Hematopoietic multipotent progenitor cell treated with erythropoietin and hydrocortisone succinate and interleukin-3 and kit ligand, for 6 days (in vitro differentiated cells): Measurements from ENCODE around the gene EXOSC2.
A peak's percentile ranks its signal among the peaks of the same experiment; 100 is the strongest.

Source experiments
- DNase-seq: peaks from one replicate; pipeline ENCODE4 v3.0.0-alpha.2; 2015

The EXOSC2 gene, protein sequence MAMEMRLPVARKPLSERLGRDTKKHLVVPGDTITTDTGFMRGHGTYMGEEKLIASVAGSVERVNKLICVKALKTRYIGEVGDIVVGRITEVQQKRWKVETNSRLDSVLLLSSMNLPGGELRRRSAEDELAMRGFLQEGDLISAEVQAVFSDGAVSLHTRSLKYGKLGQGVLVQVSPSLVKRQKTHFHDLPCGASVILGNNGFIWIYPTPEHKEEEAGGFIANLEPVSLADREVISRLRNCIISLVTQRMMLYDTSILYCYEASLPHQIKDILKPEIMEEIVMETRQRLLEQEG

DNA sequence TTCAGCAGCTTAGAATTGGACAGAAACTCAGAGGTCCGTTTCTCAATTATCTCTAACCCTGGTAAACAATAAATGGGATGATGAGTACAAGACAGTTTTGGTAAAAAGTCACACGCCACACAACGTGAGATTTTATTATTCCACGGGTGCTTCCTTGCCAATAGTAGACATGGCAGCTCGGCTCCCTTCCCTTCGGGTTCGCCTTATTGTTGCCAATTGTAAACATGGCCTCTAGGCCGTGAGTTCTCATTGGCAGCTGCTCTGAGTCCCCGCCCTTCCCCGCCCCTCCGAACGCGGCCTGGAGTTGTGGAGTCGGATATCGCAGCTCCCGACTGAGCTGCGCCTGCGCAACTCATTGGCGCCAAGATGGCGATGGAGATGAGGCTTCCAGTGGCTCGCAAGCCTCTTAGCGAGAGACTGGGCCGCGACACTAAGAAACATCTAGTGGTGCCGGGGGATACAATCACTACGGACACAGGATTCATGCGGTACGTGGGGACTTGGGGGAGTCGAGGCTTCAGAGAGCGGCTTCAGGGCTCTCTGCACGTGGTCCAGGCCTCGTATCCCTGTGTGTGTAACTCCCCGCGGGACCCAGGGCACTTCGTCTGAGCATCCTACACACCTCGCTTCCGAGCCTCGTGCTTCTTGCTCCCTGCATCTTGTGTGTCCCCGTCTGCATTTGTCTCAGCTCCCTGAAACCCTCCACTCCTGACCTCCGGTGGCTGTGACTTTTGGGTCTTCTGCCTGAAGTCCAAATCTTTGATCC is at the start of gene EXOSC2:
TSS of gene EXOSC2 (plus strand) at position 355 of the 766 bp plus-strand sequence. CDS start at position 367, 12 bp downstream.
- DNase-seq: peak; percentile 99

DNA sequence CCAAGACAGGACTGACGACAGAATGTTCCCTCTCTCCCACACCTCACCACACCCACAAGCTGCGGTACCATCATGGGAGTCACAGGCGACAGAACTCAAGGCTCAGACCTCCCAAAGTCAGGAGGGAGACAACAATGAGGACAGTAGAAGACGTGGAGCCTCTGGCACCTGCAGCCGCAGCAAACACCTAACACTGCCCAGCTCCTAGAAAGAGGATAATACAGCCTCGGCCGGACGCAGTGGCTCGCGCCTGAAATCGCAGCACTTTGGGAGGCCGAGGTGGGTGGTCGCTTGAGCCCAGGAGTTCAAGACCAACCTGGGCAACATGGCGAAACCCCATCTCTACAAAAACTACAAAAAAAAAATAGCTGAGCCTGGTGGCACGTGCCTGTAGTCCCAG is 42.4 kb upstream of the EXOSC2 start:
- DNase-seq: no peak

DNA sequence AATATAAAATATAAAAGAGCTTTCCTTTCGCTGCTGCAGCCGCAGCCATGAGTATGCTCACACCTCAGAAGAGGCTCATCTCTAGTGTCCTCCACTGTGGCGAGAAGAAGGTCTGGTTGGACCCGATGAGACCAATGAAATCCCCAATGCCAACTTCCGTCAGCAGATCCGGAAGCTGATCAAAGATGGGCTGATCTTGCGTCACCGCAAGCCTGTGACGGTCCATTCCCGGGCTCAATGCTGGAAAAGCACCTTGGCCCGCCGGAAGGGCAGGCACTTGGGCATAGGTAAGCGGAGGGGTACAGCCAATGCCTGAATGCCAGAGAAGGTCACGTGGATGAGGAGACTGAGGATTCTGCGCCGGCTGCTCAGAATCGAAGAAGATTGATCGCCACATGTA is 41.8 kb upstream of the EXOSC2 start:
- DNase-seq: no peak

DNA sequence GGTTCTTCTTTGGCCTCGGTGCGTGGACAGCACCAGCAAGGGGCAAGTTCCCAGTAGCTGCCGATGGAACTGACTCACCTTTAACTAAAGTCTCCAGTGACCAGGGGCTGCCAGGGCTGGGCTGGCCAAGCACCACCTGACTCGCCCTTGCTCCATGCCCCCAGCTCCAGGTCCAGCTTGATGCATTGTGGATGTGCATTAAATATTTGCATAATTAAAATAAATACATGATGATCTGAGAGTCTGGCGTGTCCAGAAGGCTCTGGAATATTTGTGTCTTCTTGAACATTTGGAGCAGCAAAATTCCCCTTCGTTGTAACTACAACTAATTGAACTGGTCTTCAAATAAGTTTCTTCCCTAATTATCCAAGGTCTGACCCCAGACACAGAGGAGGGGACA is 38.7 kb upstream of the EXOSC2 start:
- no peak for DNase-seq

DNA sequence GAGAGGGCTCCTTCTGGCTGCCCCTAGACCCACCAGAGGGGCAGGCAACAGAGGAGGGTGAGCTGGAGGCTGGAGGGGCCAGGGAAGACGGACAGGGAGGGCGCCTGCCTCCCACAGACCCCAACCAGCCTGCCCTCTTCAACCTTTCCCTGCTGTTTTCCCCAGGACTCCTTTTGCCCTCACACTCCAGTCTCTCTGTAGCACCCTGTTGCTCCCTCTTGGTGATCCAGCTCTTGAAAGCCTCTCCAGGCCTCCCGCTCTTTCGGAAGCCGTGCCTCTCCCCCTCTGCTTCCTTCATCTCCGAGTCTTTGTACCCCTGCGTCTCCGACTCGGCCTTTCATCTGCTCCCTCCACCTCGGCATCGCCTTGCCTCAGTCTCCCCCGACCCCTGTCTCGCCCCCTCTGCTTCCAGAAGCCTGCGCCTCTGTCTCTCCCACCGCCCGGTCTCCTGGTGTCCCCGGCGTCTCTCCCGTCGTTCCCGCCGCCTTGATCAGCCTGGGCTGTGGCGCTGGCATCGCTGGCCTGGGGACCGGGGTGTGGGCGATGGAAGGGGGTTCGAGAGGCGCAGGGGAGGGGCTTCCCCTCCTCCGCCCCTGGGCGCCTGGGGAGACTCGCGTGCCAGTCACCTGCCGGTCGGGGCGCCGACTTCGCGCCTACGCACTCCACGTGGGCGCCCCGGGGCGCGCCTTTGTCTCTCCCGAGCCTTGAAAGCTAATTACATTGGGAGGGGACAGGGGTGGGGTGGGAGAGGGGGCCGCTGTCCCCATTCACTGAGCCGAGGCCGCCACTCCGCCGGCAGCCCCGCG is 34.5 kb upstream of the EXOSC2 start:
- no peak for DNase-seq

DNA sequence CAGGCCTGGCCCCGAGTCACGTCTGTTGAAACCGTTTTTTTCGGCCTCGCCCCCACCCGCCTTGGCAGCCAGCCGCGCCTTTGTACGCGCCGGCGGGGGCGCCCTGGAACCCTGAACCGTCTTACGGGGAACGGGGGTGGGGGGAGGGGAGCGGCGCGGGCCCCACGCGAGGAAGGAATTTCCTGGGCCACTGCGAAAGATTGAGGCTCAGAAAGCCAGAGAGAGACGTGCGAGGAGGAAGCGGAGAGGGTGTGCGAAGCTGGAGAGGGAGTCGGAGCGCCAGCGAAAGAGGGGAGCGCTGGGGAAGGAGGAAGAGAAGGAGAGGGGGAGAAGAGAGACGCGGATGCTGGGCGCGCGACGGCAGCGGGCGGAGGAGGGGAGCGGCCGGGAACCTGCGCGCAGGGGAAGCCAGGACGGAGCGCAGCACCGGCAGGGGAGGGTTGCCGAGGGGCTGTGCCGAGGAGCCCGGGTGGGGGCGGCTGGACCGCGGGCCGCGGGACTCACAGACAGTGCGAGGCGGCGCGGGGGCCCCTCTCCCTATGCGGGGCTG is 33.8 kb upstream of the EXOSC2 start:
- DNase-seq: no peak

DNA sequence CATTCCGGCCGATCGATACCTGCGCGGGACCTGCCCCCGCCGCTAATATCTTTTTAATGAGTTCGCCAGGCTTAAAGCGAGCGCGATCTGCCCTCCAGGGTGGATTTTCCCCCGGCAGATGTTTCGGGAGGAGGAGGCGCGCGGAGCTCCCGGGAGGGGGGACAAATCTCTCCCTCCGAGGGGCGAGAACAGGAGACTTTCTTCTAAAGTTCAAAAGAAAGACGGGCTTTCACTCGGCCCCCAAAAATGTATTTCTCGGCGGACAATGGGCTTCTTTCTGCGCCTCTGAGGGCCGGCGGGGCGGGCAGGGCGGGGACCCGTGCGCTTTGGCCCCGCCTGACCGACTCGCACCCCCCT is 33.3 kb upstream of the EXOSC2 start:
- DNase-seq: no peak

DNA sequence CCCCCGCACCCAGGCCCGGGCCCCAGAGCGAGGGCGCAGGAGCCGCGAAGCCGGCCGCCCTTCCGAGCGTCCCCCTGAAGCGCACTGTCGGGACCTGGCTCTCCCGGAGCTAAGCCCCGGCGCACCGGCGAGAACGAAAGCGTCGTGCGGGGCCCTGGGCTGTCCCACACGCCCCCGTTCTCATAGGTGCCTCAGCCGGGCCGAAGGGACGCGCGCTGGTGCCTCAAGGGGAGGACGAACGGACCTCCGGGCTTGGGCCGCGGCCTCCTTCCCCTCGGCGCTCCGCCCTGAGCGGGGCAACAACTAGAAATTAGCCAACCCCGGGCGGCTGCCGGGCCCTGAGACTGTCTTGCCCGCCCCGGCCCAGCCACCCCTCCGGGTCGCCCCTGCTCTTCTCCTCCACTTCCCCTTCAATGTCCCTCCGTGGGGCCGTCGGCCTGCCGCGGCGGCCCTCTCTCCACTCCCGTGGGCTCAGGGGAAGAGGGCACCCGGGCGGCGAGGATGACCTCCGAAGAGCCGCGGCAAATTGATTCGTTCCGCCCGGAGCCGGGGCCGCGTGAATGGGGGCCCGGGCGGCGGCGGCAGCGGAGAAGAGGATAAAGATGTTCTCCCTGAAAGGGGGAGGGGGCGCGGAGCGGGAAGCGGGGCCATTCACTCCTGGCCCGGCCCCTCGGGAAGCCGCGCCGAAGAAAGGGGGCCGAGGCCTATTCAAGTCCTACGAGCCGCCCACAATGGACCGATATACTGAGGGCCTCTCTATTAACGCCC is 32.7 kb upstream of the EXOSC2 start:
- no peak for DNase-seq

DNA sequence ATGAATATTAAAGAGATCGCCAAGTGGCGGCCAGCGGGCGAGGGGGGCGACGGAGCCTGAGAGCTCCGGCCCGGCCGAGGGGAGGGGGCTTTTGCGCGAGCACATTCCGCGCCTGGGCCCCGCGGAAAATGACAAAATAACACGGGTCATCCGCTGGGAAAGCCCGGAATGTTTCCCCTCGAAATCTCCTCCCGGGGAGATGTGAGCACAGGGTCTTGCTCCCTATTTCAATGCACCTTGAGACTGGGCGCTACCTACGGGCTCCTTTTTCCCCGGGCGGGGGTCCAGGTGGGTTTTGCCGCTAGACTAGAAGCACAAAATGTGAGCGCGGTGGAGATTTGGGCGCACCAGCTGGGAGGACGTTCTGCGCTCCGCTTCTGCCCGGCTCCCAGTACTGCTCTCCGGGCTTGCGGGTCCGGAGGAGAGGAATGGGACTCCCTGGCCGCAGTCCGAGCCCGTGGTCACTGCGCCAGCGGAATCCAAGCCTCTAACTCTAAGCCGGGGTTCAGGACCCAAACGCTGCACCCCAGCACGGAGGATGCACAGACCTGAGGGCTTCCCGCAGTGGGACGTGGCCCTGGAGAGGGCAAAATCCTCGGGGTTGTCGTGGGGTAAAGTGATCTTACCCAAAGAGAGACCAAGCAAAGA is 32.0 kb upstream of the EXOSC2 start:
- DNase-seq: no peak

DNA sequence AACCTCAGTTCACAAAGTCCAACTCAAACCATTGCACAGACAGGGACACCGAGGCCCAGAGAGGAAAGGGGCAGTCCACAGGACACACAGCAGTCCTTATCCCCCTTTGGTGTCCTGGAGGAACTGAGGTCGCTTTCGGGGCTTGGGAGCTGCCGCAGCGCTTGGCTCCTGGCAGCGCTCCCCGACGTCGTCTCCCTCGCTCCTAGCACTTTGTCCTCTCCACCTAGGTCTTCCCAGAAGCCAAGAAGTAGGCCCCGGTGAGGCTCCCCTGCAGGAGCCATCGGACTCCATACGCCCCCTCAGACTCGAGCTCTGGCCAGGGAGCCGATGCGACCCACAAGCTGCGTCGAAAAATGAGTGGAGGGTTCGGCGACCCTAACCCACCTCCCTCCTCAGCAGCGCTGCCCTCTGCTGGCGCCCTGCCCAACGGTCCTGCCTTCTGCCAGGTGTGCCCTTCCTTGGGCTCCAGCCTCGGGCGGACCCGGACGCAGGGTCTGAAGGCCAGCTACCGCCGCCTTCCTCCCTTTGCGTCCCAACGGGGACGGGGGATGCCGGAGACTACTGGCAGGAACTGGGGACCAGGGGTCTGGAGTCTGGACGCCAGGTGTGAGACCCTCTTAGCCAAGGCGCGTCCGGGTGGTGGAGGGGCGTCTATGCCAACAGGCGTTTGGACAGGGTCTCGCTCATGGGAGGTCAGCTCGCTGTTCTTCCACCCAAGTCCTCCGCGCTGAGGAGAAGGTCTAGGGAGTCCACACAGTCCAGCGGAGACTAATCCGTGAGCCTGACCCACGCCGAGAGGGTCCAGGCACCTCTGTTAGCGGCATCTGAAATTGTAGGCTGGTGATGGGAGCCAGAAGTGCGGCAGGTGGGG is 31.2 kb upstream of the EXOSC2 start:
- DNase-seq: no peak

DNA sequence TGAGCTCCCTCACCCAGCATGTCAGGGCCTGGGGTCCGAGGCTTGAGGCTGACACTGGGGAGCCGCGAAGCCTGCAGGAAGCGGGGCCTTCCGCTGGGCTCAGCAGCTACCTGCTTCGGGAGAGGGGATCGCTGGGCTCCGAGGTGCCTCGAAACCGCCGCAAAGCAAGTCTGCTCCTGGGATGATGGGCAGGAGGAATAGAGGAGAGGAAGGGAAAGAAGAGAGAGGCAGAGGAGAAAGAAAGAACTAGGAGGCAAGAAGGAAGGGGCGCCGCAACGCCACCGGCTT is 30.7 kb upstream of the EXOSC2 start:
- DNase-seq: no peak

DNA sequence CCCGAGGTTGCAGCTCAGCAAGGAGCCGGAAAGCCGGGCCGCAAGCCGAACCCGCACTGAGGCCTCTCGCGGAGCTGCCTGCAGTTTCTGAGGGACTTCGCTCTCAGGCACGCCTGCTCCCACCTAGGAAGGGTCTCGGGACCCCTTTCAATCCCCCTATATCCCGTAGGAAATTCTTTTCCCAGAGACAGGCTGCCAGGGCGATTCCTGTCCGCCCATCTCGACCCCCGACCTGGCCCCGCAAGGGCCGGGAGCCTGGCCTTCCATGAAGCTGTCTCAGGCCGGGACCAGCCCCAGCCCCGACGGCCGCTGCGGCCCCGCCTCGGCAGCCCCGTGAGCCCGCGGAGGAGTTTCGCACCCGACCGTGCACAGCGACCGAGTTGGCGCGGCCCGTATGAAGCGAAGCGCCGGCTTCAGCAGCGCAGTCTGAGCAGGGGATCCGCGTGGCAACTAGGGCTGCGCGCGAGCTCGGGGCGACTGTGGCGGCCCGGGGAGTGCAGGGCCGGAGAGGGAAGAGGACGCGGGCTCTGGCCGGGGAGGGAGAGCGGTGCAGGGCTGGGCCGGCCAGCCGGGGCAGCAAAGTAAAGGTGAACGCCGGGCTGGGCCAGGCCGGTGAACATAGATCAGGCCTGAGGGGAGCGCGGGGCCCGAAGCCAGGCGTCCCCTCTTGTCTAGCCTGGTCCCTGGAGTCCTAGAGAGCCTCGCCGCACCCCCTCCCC is 30.2 kb upstream of the EXOSC2 start:
- DNase-seq: peak; percentile 40

DNA sequence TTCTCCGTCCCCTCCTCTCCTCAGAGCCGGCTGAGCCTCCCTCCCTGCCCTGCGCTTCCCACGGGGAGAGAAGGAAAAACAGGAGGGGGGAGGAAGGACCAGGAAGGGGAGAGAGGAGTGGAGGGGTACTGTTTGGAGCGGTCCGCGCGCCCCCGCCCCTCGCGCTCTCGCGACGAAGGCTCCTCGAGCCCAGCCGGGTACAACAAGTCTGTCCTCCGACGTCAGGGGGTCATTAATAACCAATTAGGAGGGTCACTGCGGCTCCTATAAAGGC is 29.7 kb upstream of the EXOSC2 start:
- DNase-seq: no peak

DNA sequence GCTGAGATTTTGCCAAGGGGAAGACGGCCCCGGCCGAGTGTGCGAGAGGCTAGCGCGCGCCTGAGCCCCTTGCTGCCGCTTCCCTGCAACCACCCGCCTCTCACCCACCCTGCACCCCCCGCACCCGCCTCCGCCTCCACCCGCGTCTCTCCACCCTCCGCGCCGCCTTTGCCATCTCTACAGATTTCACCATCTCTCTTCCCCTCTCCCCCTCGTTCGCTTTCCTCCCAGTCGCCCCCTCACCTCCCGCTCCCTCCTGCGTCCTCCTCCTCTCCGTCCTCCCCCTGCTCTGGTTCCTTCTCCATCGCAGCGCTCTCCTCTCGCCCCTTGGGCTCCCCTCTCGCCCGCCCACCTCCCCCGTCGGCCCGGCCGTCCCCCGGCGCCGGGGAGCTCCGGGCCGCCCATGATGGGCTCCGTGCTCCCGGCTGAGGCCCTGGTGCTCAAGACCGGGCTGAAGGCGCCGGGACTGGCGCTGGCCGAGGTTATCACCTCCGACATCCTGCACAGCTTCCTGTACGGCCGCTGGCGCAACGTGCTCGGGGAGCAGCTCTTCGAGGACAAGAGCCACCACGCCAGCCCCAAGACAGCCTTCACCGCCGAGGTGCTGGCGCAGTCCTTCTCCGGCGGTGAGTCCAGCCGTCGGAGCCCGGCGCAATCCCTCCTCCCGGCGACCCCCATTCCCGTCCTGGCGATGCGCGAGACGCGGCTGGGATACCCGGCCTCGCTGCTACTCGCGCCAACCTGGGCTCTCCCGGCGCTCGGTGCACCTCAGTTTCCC is 29.1 kb upstream of the EXOSC2 start, which contains the start of gene PRDM12:
TSS of gene PRDM12 (plus strand) at position 344 of the 778 bp plus-strand sequence. CDS start at position 404, 60 bp downstream.
- DNase-seq: peak; percentile 42

DNA sequence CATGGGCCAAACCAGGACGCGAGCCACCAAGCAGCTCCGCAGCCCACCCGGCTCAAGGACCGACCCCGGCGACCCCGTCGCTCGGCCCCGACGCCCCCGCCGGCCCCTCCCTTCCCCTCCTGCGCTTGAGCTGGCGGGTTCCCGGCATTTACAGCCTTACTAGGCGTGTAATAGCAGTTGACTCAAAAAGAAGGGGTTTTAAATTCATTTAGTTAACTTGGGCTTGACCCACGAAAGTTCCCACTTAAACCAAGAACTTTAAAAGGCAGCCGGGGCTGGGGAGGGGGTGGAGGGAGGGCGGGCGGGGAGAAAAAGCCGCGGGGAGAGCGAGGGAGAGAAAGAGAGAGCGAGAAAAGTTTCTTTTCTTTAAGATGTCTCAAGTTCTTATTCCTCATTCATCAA is 28.6 kb upstream of the EXOSC2 start:
- DNase-seq: no peak

DNA sequence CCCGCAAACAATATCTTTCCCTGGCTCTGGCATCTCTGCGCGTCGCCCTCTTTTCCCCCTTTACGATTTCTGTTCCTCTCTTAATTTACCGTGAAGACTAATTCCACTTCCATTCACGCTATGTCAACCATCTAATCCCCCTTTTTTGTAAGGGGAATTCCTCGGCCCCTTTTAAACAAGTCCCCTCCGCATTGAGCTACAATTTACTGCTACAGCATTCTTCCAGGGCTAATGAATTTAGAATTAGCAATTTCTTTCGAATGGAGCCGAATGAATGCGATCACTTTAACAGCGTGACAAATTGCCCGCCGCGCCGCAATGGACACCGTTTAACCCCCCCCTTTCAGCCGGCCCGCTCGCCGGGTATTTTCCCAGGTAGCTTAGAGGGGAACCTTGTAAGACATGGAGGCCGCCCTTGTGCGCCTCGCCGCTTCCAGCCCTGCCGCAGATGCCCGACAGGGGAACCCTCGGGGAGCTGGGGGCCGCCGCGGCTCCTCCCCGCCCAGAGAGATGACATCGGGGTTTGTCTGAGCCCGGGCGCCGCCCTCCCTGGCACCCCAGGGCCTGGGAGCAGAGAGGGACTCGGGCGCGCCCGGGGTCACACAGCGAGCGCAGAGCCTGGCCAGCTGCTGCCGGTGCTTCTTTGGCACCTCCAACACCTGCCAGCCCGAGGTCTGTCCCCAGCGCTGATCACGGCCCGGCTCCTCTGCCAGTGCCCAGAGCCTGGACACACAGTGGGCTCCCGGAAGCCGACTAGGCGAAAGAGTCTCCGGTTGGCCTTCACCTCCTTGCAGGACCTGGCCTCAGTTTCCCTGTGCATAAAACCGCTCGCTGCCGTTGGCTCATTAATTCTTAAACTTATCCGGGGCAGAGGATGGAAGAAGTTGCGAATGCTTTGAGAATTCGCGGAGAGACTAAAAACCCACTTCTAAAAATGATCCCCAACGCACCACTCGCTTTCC is 27.9 kb upstream of the EXOSC2 start:
- DNase-seq: peak; percentile 57

DNA sequence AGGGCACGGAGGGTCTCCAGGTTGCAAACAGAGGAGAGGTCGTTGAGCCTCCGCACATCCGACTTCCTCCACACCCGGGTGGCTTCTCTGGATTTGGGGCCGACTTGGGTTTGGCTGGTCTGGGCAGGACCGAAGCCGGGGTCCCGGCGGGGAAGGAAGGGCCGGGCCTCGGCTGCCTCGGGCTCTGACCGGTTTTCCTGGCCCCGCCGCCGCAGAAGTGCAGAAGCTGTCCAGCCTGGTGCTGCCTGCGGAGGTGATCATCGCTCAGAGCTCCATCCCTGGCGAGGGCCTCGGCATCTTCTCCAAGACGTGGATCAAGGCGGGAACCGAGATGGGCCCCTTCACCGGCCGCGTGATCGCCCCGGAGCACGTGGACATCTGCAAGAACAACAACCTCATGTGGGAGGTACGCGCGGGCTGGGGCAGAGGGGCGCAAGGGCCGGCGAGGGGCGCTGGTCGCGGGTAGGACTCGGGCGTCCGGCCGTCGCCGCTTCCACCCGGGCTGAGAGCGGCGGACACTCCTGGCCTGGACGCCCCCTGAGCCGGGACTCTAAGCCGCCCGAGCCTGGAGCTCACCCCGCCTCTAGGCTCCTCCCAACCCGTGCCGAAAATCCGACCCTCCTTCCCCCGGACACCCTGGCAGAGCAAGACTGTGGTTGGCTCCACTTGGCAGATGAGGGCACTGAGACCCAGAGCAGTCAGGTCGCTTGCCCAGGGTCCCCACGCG is 27.0 kb upstream of the EXOSC2 start:
- no peak for DNase-seq

DNA sequence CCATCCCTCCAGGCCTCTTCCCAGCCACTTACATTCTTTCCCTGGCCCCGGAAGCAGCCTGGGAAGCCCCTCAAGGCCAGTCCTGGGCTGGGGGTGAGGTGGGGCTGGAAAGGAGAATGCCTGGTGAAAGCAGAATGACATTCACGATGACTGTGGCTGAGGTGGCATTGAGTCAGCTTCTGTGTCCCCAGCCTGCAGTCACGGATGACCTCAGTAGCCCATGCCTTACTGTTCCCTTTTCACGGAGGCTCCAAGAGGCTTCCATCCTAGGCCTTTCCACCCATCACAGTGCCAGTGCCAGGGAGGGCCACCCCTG is 26.5 kb upstream of the EXOSC2 start:
- DNase-seq: no peak
